CD4-positive, alpha-beta T cell (primary cell): ENCODE measurements around the gene SAMD4A. TPM values are rescaled to one million over a fixed set of nuclear protein-coding genes. Genes with fewer than 3 reads are reported as not detected.

ENCODE experiments used
- ATAC-seq: fragments of 200-7000 bp; cut with Tn5 transposase; one replicate; pipeline ENCODE4 v1.10.0; 2022; ENCODE audit warnings: mild to moderate bottlenecking; ENCODE audit not compliant: poor library complexity
- CTCF ChIA-PET: fragments of 350-600 bp; sonication (Branson Sonifier 250); formaldehyde crosslinking; loops from one replicate; lab custom pipeline; 2021; ENCODE audit warnings: antibody characterized with exemption, inconsistent platforms; lab: Charles Lee
- POLR2A ChIA-PET: fragments of 350-600 bp; sonication (Branson Sonifier 250); formaldehyde crosslinking; loops from one replicate; lab custom pipeline; 2021; ENCODE audit warnings: antibody characterized with exemption, inconsistent platforms; lab: Charles Lee
- DNase-seq, 14 experiments: peaks; one replicate each; pipeline ENCODE4 v3.0.0-alpha.2; 2013 to 2020; ENCODE audit warnings: mixed read lengths in 2 of 14
- H3K27ac ChIP-seq, 2 donors: one replicate each; pipeline versions ENCODE4 v1.5.1 to v1.7.0; 2013; ENCODE audit warnings: low read length in 2 of 2, low read depth in 1 of 2, mild to moderate bottlenecking in 1 of 2
- H3K27me3 ChIP-seq, 2 experiments: 1 replicate in 1 of 2; 2 replicates in 1 of 2; pipeline versions ENCODE4 v1.6.1 to v1.7.0; 2013; ENCODE audit warnings: low read length in 2 of 2, control low read depth in 1 of 2, mild to moderate bottlenecking in 1 of 2, moderate library complexity in 1 of 2; ENCODE audit not compliant: insufficient read depth in 2 of 2, control insufficient read depth in 1 of 2
- H3K36me3 ChIP-seq: one replicate; pipeline ENCODE4 v1.6.1; 2013; ENCODE audit warnings: low read length, control low read depth; ENCODE audit not compliant: insufficient read depth
- H3K4me1 ChIP-seq: one replicate; pipeline ENCODE4 v1.6.1; 2013; ENCODE audit warnings: low read length, control low read depth; ENCODE audit not compliant: insufficient read depth
- H3K4me3 ChIP-seq: one replicate; pipeline ENCODE4 v1.5.1; 2013; ENCODE audit warnings: mild to moderate bottlenecking, low read length, moderate library complexity
- H3K9me3 ChIP-seq, 2 experiments: 1 replicate in 1 of 2; 2 replicates in 1 of 2; pipeline versions ENCODE4 v1.6.1 to v1.7.0; 2013; ENCODE audit warnings: low read length in 2 of 2, mild to moderate bottlenecking in 2 of 2, control low read depth in 1 of 2, moderate library complexity in 1 of 2; ENCODE audit not compliant: control insufficient read depth in 1 of 2, insufficient read depth in 1 of 2
- H3K27ac Mint-ChIP-seq: one replicate; pipeline ENCODE4 v1.8.0; 2020; ENCODE audit warnings: mixed read lengths
- H3K27me3 Mint-ChIP-seq: one replicate; pipeline ENCODE4 v1.8.0; 2021; ENCODE audit warnings: mixed read lengths
- H3K36me3 Mint-ChIP-seq: one replicate; pipeline ENCODE4 v1.8.0; 2021; ENCODE audit warnings: low read depth, mixed read lengths
- H3K4me1 Mint-ChIP-seq: one replicate; pipeline ENCODE4 v1.8.0; 2021; ENCODE audit warnings: low read depth, mixed read lengths
- H3K4me3 Mint-ChIP-seq: one replicate; pipeline ENCODE4 v1.8.0; 2020; ENCODE audit warnings: mild to moderate bottlenecking, mixed read lengths
- H3K9me3 Mint-ChIP-seq: one replicate; pipeline ENCODE4 v1.8.0; 2020; ENCODE audit warnings: mixed read lengths
- CTCF ChIP-seq: fragments of 200-600 bp; IDR thresholded peaks from one replicate; pipeline ENCODE4 v1.8.0; 2022; ENCODE audit warnings: antibody characterized with exemption, mild to moderate bottlenecking
- intact Hi-C, 2 experiments: fragments of 100-400 bp; cut with DNase I in 1 of 2; cut with micrococcal nuclease in 1 of 2; formaldehyde crosslinking; loops; one replicate each; pipeline versions ENCODE4 v1.15.1 to v1.9.0; 2023 to 2025; cut with DNase I, micrococcal nuclease
- total RNA-seq, 174 experiments: library from RNA in 2 of 174; stranded (reverse) in 2 of 174; gene quantifications; one replicate each; pipeline ENCODE4 v1.2.3 and lab custom pipeline; 2021 to 2026

SAMD4A gene
- total RNA-seq, 2 experiments from 2014 or later = 1.9 to 2.3 TPM

GRCh38 chr14:54664961-54665360 is 98.0 kb downstream of the SAMD4A start:
- H3K27ac ChIP-seq = no peak overlapping the region
- ATAC-seq = no peak
- POLR2A ChIA-PET = no interaction called here

GRCh38 chr14:54665946-54666345 is 99.0 kb downstream of the SAMD4A start:
- no peak for DNase-seq

More at GRCh38 chr14:54664961-54665360, 98.0 kb downstream of the SAMD4A start:
- H3K9me3 Mint-ChIP-seq = no peaks in the 10 kb centered on the region
- CTCF ChIA-PET = no interaction called here
- TF ChIP-seq CTCF = no peak
- Histone ChIP-seq H3K36me3 (no peaks in the 10 kb centered on the region), H3K4me1 (peaks cover 4% of the 10 kb centered on the region), H3K4me3 (no peak overlapping the region), H3K27me3 (no peaks in the 10 kb centered on the region), H3K9me3 (no peaks in the 10 kb centered on the region)
- DNase-seq = no peak
- no peak overlapping the region for H3K4me3 Mint-ChIP-seq
- H3K36me3 Mint-ChIP-seq = no peaks in the 10 kb centered on the region
- H3K27ac Mint-ChIP-seq = no peak overlapping the region
- H3K4me1 Mint-ChIP-seq = peaks cover 2% of the 10 kb centered on the region
- H3K27me3 Mint-ChIP-seq = no peaks in the 10 kb centered on the region
- intact Hi-C loops = no loop called here

GRCh38 chr14:54667026-54667744 is 100.3 kb downstream of the SAMD4A start:
- Mint-ChIP-seq H3K36me3 (no peaks in the 10 kb centered on the region), H3K4me3 (no peak overlapping the region), H3K27me3 (peaks cover 7% of the 10 kb centered on the region), H3K27ac (no peak overlapping the region), H3K9me3 (no peaks in the 10 kb centered on the region), H3K4me1 (peaks cover 5% of the 10 kb centered on the region)
- H3K27ac ChIP-seq = no peak overlapping the region
- peaks cover 18% of the 10 kb centered on the region for H3K4me1 ChIP-seq
- H3K4me3 ChIP-seq = no peak overlapping the region
- CTCF ChIA-PET = no interaction called here
- ATAC-seq = no peak
- DNase-seq = no peak
- H3K9me3 ChIP-seq = no peaks in the 10 kb centered on the region
- no peak for TF ChIP-seq CTCF
- H3K27me3 ChIP-seq = no peaks in the 10 kb centered on the region
- no peaks in the 10 kb centered on the region for H3K36me3 ChIP-seq
- POLR2A ChIA-PET = interaction anchor here (0.6 kb wide), 1 partner anchor 11 kb away, joined by 3 read pairs; no protein-coding TSS in a partner anchor
- intact Hi-C loops = no loop called here

More at GRCh38 chr14:54665946-54666345, 99.0 kb downstream of the SAMD4A start:
- Mint-ChIP-seq H3K36me3 (no peaks in the 10 kb centered on the region), H3K4me3 (no peak overlapping the region), H3K27ac (no peak overlapping the region), H3K4me1 (peaks cover 5% of the 10 kb centered on the region), H3K27me3 (no peaks in the 10 kb centered on the region), H3K9me3 (no peaks in the 10 kb centered on the region)
- intact Hi-C loops = no loop called here
- Histone ChIP-seq H3K9me3 (no peaks in the 10 kb centered on the region), H3K27ac (no peak overlapping the region), H3K27me3 (no peaks in the 10 kb centered on the region), H3K4me3 (no peak overlapping the region), H3K36me3 (no peaks in the 10 kb centered on the region), H3K4me1 (peaks cover 13% of the 10 kb centered on the region)
- ChIA-PET CTCF (no interaction called here), POLR2A (no interaction called here)
- no peak for ATAC-seq
- no peak for TF ChIP-seq CTCF
